ENCODE data around the gene PIMREG.
"Not testable (repeated sequence)": the region's sequence is repeated elsewhere in the genome, so short reads cannot be mapped to it uniquely, and the experiment has no call there.

Gene PIMREG

DNA sequence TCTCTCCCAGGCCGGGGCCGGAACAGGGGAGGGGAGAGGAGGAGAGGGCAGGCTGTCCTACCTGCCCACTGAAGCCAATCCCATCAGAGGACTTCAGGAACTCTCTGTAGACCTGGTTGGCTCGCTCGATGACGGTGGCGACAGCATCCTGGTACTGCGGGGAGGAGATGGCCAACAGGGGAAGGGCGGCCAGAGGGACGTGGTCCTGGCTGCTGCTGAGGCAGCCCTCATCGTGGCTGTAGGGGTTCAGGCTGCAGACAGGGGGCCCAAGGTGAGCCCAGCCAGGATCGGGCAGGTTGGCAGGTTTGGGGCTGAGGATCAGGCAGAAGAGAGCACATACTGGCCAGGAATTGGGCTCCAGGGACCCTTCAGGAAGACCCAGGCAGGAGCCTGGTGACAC is 34.2 kb downstream of the PIMREG start:
- DNase-seq (ENCODE audit: low read depth): no peak

DNA sequence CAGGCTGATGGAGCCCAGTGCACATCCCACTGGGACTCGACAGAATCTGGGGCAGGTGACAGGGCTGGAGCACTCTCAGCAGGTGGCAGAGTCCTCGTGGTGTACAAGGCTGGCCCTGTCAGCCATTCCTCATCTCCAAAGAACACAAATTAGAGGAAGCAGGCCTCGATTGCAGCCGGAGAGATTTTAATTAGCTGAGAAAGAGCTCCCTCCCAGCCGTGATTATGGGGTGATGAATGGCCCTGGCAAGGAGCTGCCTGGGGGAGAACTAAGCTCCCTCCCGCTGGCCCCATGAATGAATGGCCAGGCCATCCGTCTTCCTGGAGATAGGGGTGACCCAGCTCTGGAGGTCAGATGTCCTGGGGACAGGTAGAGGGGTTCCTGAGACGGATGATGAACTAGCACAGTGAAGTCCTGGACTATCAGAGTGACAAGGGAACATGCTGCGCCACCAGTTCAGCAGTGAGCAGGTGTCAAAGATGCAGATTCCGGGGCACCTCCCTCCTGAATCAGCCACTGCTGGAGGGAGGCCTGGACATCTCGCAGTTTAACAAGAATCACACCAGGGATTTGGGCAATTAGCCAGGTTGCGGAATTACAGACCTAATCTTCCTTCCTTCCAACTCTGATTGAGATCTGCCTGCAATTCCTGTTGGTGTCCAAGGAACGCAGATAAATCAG is 35.5 kb downstream of the PIMREG start:
- DNase-seq (ENCODE audit: low read depth): peak; percentile 31

DNA sequence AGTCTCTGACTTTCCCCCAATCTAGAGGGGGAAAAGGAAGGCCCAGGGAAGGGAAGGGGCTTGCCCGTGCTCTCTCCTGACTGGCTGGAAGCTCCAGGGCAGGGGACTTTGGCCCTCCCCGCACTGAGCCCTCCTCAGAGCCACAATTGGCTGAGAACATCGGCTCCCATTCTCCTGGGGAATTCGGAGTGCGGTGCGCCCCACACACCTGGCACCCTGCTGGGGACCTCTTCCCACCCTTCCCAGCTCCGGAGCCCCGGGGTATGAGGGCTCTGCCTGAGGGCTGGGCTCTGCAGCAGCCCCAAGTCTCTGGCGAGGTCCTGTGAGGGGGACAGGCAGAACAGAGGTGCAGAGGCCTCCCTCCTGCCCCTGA is 36.0 kb downstream of the PIMREG start:
- no peak for DNase-seq (ENCODE audit: low read depth)

DNA sequence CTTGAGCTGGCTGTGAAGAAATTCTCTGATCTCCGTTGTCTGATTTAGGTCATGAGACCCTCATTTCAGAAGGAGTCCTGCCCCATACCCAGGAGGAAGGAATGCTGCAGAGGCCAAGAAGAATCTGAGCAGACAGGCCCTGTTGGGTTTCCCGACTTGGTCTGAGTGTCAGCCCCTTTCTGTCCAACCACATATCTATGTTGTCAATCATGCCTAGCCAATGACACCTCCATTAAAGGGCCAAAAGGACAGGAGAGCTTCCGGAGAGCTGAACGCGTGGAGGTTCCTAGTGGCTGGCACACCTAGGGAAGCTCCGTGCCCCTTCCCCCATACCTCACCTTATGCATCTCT is 37.8 kb downstream of the PIMREG start:
- DNase-seq (ENCODE audit: low read depth): no peak

DNA sequence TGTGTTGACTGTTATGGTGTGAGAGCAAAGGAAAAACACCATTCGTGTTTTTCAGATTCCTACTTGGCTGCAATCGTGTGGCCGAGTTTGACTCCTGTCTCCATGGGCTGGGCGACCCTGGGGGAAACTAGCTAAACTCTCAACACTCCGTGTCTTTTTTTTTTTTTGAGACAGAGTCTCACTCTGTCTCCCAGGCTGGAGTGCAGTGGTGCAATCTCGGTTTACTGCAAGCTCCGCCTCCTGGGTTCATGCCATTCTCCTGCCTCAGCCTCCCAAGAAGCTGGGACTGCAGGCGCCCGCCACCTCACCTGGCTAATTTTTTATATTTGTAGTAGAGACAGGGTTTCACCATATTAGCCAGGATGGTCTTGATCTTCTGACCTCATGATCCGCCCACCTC is 38.5 kb downstream of the PIMREG start:
- not testable (repeated sequence) for DNase-seq (ENCODE audit: low read depth)

DNA sequence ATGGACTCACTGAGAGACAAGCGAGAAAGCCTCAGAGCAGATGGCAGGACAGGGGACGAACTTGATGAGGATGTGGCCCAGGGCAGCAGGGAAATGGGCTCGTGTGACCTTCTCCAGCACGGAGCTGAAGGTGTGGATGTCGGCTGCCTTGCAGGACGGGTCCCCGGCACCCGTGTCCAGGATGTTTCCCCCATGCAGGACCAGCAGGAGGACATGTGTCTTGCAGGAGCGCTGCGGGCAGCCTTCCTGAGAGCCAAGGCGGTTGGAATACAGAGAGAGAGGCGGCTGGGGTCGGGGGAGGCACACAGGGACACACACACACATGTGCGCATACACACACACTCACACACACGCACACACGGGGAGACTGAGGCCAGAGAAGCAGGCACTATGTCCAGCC is 39.3 kb downstream of the PIMREG start:
- no peak for DNase-seq (ENCODE audit: low read depth)

DNA sequence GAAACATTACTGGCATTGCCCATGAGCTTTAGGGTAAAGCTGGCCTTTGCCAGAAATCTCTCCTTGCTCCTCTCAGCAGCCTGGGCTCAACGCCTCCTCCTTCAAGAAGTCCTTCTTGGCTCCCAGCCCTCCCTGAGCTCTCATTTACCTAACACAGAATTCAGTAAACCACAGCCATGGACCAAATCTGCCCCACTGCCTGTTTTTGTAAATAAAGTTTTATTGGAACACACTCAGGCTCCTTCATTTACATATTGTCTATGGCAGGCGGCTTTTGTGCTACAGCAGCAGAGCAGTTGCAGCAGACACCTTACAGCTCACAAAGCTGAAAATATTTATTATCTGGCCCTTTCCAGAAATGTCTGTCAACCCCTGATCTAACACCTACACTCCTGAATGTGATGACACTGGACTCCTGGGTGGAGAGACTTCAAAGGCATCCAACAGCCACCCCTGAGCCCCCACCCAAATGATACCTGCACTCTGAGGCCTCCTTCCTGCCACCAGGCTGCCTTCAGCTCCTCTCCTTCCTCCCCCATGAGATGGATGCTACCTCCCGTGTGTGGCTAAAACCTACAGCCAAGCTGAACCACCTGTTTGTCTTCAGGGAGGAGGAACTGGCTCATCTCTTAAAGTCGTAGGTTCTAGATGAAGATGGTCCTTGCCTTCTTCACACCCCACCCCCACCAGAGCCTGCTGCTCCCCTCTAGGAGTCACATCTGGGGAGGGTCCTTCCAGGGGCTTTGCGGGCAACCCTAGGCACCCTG is 41.6 kb downstream of the PIMREG start:
- DNase-seq (ENCODE audit: low read depth): no peak

DNA sequence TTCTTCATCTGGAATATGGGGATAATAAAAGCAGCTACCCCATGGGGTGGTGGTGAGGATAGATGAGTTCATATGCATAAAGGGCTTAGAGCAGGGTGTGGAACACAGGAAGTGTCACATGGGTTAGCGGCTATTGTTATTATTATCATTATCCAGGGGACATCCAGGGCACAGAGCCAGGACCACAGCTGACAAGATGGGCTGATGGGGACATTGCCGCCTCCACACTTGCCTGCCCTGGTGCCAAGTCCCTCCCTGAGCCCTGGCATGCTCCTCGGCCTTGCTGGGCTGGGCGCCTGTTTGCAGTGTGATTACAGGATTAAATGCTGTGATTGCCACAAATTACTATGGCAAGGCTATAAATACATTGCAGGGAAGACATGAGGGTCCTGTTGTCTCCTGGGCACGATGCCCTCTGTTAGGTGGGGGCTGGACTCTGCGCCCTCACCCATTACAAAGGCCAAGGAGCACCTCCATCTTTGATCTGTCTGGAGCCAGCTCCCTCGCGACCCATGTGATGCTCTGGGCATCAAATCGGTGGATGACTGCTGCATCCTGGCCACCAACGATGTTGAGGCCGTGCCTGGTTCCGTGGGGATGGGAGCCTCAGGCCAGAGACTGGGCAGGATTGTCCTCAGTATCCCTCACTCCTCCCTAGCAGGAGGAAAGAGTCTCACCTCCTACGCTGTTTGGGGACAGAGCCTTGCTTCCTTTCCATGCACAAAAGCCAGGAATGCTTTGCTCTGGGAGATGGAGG is 43.2 kb downstream of the PIMREG start:
- no peak for DNase-seq (ENCODE audit: low read depth)

DNA sequence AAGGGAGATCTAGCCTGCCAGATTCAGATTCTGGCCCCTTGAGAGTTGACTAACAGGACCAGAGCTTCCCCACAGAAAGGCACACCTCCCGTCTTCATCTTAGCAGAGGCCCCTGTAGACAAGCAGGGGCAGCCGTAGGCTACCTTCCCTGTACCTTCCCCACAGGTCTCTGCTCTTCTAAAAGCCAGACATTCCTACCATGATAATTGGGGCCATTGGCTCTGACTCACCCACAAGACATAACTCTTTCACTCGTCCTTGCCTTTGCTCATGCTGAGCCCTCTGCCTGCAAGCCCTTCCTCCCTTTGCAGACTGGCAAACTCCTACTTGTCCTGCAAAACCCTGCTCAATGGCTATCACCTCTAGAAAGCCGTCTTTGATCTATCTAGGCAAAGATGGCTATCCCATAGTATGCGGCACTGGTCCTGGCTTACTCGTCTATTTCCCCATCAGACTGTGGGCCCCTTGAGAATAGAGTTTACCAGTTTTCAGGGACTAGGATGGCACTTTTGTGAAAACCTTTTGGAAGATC is 43.8 kb downstream of the PIMREG start:
- DNase-seq (ENCODE audit: low read depth): no peak

DNA sequence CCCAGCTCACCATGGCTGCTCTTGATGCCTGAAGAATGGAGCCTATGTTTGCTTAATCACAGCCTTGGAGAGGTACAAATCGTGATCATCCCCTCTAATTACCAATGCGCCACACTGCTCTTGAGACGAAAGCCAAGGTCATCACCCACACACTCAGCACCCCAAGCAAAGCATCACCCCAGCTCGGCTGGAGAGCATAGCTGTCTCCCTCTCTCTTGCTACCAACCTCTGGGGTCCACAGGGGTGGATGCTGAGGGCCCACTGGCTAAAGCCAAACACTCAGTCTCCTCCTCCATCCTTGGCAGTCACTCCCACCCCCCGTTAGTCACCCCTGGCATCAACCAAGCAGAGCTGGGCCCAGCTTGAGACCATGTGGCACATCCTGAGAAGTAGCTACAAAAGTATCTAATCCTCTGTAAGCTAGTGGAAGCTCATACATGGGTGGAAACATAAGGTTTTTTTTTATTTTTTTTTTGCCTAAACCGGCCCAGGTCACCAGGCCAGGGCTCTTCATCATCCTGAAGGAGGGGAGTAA is 44.8 kb downstream of the PIMREG start:
- no peak for DNase-seq (ENCODE audit: low read depth)

DNA sequence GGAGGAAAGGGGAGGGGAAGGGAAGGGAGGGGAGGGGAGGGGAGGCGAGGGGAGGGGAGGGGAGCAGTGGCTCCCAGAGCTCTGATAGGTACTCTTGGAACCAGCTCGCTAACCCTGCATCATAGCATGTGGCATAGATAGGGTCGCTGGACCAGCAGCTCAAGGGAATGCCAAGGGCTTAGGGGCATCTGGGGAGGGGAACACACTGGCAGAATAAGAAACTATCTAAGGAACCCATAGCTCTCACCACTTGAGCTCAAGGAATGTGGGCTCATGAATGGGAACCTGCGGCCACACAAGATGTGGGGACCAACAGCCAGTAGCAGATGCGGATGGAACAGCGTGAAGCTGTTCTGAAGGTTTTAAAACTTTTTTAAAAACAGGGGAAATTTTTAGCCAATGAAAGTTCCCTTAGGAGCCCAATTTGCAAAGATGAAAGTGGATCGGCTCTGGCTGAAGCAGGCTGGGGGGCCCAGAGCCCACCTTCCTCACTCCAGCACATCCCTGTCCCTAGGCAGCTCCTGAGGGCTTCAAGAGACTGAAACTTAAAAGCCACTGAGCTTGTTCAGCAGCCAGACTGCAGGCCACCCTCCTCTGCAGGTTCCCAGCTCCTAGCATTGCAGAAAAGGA is 46.9 kb downstream of the PIMREG start:
- no peak for DNase-seq (ENCODE audit: low read depth)

DNA sequence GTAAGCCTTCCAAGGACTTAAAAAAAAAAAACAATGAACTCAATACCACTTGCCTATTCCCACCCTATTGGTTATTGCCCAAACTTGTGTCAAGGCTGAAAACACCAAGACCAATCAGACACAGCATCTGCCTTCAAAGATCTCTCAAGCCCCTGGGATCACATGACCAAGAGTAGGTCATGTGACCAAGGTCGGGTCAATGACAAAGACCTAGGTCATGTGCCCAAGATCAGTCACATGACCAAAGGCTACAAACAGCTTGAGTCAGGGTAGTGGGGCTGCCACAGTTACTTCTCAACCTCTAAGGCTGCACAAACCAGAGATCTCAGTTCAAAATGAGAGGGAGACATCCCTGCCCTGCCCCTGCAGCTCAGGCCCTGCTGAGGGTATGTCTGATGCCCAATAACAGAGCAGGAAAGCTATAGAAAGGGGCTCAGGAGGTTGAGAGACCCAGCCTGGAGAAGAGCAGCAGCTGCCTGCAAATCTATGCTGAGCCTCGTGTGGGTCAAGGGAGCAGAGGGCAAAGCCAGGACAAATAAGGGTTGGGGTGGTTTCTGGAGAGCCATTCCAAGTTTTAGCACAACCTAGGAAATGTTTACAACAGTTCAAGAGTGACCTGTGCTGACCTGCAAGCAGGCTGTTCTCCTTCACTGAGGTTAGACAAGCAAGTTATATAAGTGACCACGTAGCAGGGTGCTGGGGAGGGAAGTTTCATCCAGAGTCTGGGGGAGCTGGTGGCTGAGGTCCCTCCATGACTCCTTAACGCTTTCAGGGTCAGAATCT is 48.8 kb downstream of the PIMREG start:
- DNase-seq (ENCODE audit: low read depth): no peak

DNA sequence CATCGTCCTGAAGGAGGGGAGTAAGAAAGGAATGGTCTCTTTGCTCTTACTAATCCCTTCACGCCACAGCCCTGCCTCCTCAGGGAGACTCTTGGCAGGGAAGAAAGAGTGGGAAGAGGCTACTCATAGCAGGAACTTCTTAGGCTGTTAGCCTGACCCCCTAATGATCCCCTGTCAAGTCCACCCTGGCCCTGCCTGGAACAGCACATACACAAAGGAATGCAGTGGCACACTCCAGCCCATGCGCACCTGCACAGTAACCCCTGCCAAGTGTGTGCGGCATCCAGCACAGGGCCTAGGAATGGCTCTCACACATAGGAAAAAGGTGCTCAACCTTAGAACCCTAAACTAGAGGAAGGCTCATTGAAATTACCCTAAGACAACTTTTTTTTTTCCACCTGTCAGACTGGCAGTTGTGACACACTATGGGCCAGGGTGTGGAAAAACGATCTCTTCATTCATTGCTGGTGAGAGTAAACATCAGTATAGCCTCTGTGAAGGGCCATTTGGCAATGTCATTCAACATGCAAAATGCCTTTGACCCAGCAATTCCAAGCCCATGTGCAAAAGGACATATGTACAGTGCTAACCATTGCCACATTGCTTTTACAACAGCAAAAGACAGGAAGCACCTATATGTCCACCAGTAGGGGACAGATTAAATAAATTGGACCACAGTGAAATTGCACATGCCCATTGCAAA is 50.1 kb downstream of the PIMREG start:
- no peak for DNase-seq (ENCODE audit: low read depth)

DNA sequence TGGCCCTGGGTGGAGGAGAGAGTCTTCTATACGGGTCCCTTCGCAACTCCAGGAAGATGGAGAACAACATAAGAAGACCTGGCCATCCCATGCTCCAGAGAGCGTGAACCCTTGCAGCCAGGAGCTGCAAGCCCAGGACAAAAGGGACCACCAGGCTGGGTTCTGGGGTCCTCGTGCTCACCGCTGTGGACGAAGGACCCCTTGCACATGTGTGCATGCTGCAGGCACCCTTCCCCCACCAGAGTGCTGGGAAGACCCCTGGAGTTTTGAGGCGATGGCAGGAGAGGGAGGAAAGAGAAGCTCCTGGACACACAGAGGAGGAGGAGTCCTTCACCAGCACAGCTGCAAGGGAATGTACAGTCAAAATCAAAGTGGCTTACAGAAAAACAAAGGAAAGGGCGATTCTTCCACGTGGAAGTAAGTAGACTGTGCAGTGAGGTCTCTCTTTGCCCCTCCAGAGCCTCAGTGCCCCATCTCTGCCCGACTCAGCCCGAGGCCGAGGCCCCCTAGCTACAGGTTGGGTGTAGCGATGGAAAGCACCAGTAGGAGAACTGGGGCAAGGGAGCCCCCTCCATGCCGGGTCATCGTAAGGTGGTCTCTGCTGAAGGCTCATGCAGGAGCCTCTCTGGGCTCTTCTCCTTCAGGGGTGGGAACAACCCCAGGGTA is 51.3 kb downstream of the PIMREG start:
- no peak for DNase-seq (ENCODE audit: low read depth)

DNA sequence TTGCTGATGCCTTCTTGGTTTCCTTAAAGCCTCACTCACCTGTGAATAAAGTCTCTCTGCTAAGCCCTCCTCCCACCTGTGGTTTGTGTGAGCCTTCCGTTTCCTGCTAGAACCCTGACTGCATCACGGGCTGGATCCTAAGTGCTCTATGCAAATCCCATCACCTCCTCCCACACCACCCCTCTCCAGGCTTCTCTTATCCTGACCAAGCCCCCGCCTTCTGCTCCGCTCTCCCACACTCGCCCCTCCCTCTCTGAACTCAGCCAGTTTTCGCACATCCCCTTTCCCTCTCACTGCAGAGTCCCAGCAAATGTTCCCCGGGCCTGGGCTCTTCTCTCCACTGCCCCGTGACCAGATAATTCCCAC is 51.8 kb downstream of the PIMREG start:
- DNase-seq (ENCODE audit: low read depth): no peak

DNA sequence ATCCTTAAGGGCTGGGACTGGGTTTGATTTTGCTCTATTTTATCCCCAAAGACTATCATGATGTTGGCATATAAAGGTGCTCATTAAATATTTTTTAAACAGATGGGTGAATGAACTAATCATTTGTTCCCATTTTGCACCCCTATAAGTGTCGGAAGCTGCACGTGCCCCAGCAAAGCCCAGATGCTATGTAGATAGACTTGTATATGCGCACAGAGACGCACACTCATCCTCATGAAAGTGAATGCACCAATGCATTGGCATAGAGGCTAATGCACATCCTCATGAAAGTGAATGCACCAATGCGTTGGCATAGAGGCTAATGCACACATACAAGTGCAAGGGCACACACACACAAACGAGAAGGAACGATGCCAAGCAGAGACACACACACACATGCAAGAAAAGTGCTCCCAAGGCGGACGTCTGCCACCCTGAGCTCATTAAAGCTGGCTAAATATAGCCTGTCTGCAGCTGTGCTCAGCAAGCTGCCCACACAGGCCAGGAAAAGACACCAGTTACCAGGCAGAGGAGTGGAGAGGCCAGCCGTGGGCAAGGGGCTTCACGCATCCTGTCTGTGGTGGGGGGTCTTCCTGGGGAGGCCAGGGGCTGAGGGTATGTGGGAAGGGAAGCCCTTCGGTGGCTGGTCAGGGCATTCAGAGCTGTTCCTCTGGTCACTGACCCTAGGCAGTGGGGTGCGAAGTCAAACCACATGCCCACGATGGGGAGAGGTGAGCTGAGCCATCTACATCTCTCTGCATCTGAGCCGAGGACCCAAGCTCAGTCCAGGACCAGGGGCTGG is 52.6 kb downstream of the PIMREG start:
- no peak for DNase-seq (ENCODE audit: low read depth)

DNA sequence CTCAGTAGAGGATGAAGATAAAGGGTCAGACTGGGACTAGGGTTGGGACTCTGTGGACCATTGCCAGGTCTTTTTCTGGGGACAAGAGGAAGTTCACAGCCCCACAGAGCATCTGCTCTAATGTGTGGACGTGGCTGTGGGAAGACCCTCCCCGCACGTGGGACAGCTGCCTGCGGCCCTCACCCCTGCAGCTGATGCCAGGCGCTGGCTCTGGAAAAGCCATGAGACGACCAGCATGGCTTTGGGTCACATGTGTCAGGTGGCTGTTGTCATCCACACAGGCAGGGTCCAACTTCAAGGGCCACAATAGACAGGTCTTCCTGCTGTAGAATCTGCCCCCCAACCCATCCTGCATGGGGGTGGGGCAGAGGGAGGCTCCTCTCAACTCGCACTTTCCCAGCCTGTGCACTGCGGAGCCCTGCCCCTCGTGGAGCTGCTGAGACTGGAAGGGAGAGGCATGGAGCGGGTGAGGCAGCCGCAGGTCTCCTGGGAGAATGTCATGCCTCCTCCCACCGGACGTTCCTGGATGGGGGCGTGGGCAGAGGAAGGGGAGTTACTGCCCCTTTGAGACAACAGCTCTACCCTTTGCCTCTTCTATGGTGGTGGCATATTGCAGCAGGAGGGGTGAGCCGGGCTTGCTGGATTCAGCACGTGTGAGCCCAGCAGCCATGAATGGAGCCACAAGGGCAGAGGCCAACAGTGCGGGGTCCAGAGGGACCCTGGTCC is 53.4 kb downstream of the PIMREG start:
- no peak for DNase-seq (ENCODE audit: low read depth)

DNA sequence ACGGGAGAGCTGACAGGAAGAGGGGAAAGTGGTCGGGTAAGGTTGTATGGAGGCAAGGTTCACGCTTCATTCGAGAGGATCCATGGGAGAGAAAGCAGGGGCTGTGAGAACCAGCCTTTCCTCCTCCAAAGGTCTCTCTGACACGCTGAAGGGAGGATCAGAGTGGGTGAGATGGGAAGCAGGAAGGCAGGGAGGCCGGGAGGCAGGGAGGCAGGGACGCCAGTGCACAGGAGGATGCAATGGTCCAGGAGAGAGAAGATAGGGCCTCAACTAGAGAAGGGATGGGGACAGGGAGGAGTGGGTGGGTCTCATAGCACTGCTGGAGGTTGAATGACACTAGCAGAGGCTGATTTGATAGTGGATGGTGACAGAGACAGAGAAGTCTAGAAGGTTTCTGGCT is 54.1 kb downstream of the PIMREG start:
- DNase-seq (ENCODE audit: low read depth): no peak

Data from amniotic epithelial cell (primary cell).